ENCODE results near the gene GCK.
"Not testable (repeated sequence)": the region's sequence is repeated elsewhere in the genome, so short reads cannot be mapped to it uniquely, and the experiment has no call there.

GCK gene

GRCh38 chr7:44141221-44141850, 47.9 kb downstream of the GCK start, which contains the start of gene MYL7:
Gene MYL7, minus strand, starts transcription at chr7:44141332. Its CDS starts 27 bp downstream, at chr7:44141305.
- no peak for DNase-seq (ENCODE audit: low read depth)

GRCh38 chr7:44140341-44140740, 48.9 kb downstream of the GCK start:
- no peak for DNase-seq (ENCODE audit: low read depth)

- no peak for DNase-seq (ENCODE audit: low read depth)
Observed at GRCh38 chr7:44139311-44140010, 49.8 kb downstream of the GCK start.

- no peak for DNase-seq (ENCODE audit: low read depth)
Observed at GRCh38 chr7:44138698-44139097, 50.5 kb downstream of the GCK start.

- DNase-seq (ENCODE audit: low read depth) = no peak
Observed at GRCh38 chr7:44136731-44137130, 52.5 kb downstream of the GCK start.

GRCh38 chr7:44134943-44135628, 54.2 kb downstream of the GCK start:
- peak; percentile 37 for DNase-seq (ENCODE audit: low read depth)

- DNase-seq (ENCODE audit: low read depth) = no peak
Observed at GRCh38 chr7:44133295-44133694, 55.9 kb downstream of the GCK start.

- DNase-seq (ENCODE audit: low read depth) = peak; percentile 93
Observed at GRCh38 chr7:44132039-44132438, 57.2 kb downstream of the GCK start.

GRCh38 chr7:44131173-44132029, 57.8 kb downstream of the GCK start:
- DNase-seq (ENCODE audit: low read depth) = peak; percentile 78

- DNase-seq (ENCODE audit: low read depth) = no peak
Observed at GRCh38 chr7:44128721-44129582, 60.3 kb downstream of the GCK start.

GRCh38 chr7:44127161-44127560, 62.1 kb downstream of the GCK start:
- DNase-seq (ENCODE audit: low read depth) = no peak

- not testable (repeated sequence) for DNase-seq (ENCODE audit: low read depth)
Observed at GRCh38 chr7:44126574-44126973, 62.7 kb downstream of the GCK start.

- no peak for DNase-seq (ENCODE audit: low read depth)
Observed at GRCh38 chr7:44124822-44125202, 64.4 kb downstream of the GCK start.

GRCh38 chr7:44123190-44124003, 65.8 kb downstream of the GCK start, which contains the start of gene POLD2:
Gene POLD2, minus strand, starts transcription at chr7:44123548. Its CDS starts 1,495 bp downstream, at chr7:44122053.
- peak; percentile 92 for DNase-seq (ENCODE audit: low read depth)

GRCh38 chr7:44122529-44122928, 66.7 kb downstream of the GCK start:
- DNase-seq (ENCODE audit: low read depth) = no peak

- DNase-seq (ENCODE audit: low read depth) = no peak
Observed at GRCh38 chr7:44121761-44122420, 67.3 kb downstream of the GCK start.

GRCh38 chr7:44120395-44120794, 68.8 kb downstream of the GCK start:
- no peak for DNase-seq (ENCODE audit: low read depth)

- no peak for DNase-seq (ENCODE audit: low read depth)
Observed at GRCh38 chr7:44119829-44120380, 69.3 kb downstream of the GCK start.

GRCh38 chr7:44117801-44118429, 71.3 kb downstream of the GCK start:
- no peak for DNase-seq (ENCODE audit: low read depth)
